GM18507 (cell line): ENCODE data around the gene PHOSPHO1.

ENCODE experiments used
- DNase-seq: peaks from one replicate; pipeline ENCODE4 v3.0.0; 2011; ENCODE audit warnings: low read depth; ENCODE audit not compliant: insufficient read length; ENCODE audit errors: extremely low spot score
- FAIRE-seq: peaks from 2 replicates; lab custom pipeline; 2011; peaks lifted over from hg19 to GRCh38; lab: Jason Lieb, UNC

PHOSPHO1 gene

DNA sequence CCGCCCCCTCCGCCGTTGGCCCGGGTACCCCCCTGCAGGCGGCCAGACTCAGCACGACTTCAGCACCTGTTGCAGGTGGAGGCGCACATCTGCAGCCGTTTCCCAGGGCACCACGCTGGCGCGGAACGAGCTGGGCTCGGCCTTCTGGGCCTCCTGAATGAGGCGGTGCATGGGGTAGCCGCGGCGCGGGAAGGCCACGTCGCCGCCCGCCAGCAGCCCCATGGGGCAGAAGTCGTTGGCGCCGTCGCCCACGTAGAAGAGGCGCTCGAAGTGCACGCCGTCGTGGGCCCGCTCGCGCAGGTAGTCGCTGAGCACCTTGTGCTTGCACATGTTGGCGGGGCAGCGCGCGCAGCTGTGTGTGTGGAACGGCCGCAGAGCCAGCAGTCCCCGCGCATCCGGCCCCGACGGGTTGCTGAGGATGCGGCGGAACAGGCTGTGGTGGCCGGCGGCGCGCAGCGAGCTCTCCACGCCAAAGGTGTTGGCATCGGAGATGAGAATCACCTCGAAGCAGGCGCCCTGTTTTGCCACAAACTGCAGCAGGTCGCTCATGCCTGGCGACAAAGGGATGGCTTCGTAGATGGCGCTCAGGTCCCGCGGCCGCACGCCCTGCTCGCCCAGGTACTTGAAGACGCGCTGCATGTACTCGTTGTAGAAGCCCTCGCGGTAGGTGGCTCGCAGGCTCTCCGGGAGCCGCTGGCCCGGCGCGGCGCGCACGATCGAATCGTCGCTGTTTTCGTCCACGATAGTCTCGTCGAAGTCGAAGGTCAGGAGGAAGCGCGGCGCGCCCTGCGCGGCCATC lies 6.2 kb downstream of the PHOSPHO1 start:
- DNase-seq (no peak), FAIRE-seq (no peak)

DNA sequence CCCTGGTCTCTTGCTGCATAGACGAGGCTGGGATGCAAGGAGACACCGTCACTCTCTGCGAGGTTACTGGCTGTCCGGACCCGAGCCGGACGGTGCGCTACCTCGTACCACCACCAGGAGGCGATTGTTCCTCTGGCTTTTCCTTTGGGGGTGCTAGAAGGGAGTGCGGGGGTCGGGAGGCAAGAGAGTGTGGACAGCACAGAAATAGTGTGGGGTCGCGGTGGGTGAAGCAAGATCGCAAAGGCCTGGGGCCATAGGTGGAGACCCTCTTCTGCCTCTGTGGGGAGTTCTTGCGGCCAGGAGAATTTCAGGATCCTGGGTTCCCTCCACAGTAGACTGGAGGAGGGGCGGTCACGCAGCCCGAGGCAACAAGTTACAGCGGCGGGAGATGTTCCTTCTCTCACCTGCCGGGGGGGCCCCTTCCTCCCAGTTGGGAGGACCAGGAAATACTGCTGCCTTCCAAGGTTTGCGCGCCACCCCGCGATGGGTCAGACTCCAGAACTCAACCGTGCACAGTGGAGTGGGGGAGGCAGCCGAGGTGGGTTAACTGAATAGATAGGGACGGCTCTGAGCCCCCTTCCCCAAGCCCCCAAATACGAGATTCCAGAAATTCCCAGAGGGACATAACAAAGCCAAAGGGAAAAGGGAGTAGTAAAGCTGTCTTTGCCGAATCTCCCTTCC lies 6.9 kb downstream of the PHOSPHO1 start:
- FAIRE-seq (peak; percentile 81), DNase-seq (no peak)

- FAIRE-seq (no peak), DNase-seq (no peak)
Measured at GRCh38 chr17:49223168-49223516, 7.4 kb downstream of the PHOSPHO1 start.

DNA sequence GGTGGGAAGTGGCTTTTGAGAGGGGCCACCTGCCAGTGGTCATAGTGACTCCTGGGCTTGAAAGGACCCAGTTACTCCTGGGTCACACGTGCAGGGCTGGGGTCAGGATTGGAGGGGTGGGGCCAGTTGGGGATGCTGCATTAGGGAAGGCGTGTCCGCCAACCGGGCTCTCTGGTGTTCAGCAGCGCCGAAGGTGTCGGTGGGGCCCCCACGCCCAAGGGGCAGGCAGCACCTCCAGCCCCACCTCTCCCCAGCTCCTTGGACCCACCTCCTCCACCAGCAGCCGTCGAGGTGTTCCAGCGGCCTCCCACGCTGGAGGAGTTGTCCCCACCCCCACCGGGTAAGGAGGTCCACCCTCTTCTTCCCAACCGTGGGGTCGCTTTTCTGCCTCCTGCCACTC lies 10.6 kb downstream of the PHOSPHO1 start:
- FAIRE-seq: no peak

GRCh38 chr17:49218941-49219913 lies 11.4 kb downstream of the PHOSPHO1 start:
- FAIRE-seq (peak; percentile 91), DNase-seq (no peak)

More for the DNA sequence above, 10.6 kb downstream of the PHOSPHO1 start:
- no peak for DNase-seq

GRCh38 chr17:49217651-49218413 lies 12.8 kb downstream of the PHOSPHO1 start:
- FAIRE-seq: peak; percentile 98
- DNase-seq: no peak

DNA sequence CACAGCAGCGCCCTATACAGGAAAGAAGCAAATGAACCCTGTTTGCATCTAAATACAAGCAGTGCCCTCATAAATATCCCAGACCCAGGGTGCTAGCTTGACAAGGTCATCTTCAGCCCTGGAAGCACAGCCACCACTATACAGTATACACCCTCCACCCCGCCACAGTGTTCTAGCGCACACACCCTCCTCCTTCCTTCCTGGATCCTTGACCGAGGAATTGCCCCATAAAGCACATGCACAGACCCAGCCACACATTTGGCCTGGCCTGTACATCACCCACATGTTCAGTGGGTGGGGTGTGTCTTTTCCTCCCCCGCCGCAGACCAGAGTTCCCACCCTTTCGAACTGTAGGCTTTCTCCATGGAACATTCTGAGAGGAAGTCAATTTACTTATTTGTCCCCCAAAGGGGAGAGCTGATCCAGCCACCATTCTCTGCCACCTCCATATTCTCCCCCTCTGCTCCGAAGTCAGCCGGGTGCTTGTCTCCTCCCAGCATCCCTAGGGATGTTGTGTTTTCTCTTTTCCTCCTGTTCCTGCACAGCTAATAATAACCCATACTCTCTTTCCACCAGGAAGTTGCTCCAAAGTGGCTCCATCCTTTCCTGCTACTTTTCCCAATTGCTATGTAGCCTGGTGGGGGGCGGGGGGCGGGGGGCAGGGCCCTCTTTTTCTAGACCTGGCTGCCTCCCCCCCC lies 13.5 kb downstream of the PHOSPHO1 start:
- FAIRE-seq: no peak
- DNase-seq: no peak

- no peak for DNase-seq
- no peak for FAIRE-seq
Measured at GRCh38 chr17:49216482-49216881, 14.1 kb downstream of the PHOSPHO1 start.

GRCh38 chr17:49214676-49215360 lies 15.8 kb downstream of the PHOSPHO1 start:
- DNase-seq (no peak), FAIRE-seq (peak; percentile 59)

DNA sequence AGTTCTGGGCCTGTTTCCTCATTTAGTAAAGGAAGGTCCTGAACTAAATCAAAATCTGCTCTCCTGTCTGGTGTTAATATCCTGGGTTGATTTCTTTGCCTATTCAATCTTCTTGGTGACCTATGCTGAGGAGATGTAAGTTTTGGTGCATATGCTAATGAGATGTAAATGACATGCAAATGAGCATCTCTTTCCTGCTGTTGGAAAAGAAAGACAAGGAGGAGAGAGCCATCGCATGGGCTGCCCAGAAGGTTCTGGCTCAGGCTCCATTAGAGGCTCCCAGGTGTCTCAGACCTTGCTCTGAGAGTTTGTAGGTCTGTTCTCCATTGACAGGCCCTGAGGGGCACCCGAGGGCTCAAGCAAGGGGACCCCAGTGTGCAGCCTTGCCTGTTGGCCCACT lies 16.7 kb downstream of the PHOSPHO1 start:
- DNase-seq (no peak), FAIRE-seq (no peak)

DNA sequence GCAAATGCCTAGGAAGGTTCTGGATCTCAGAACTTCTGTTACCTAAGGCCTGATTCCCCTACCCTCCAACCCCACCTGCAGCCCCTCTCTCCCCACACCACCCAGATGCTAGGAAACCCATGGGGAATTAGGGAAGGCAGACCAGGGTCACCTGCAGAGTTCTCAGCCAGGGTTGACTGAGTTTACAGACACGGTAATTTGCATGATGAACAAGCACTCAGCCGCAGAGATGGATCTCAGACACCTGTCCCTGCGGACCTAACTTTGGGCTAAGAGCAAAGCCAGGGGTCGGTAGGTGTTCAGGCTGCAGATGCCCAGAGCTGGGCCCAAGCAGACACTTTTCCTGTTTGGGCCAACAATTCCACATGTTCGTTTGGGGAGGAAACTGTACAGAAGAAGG lies 17.2 kb downstream of the PHOSPHO1 start:
- FAIRE-seq: peak; percentile 95
- DNase-seq: no peak

DNA sequence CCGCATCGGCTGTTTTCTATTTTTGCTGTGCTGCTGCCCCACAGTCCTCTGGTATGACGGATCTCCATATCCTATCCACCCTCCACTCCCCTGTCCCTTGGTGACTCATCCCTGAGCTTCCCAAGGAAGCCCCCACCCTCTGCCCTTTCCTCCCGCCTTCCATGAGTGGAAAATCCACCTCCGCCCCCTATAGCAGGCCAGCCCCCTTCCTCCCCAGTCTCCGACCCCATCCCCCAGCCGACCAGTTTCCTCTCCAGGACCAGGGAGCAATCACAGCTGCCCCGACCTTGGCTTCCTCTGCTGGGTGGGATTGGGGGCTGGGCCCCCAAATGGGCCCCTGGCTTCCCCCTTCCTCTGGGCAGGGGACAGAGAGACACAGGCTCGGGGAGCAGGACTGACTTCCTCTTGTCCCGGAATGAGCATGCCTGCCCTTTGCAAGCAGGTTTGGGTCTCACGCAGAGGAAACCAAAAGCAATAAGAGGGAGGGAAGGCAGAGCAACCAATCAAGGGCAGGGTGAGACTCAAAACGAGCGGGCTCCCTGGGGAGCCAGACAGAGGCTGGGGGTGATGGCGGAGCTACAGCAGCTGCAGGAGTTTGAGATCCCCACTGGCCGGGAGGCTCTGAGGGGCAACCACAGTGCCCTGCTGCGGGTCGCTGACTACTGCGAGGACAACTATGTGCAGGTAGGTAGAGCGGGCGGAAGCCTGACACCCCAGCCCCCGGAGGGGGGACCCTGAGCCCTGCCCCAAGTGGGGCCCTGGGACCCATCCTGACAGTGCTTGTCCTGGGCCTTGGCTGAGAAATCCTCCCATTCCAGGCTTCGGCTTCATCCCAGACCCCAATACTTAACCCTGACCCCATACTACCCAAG lies 20.2 kb downstream of the PHOSPHO1 start, which contains the start of the genes ABI3 and GNGT2:
TSS of gene ABI3 (plus strand) at position 550 of the 872 bp plus-strand sequence. CDS start at position 568, 18 bp downstream.
TSS of gene GNGT2 (minus strand) at position 417 of the 872 bp plus-strand sequence. CDS start 3,152 bp downstream, outside the sequence.
- FAIRE-seq (peak; percentile 98), DNase-seq (peak; percentile 87)

GRCh38 chr17:49209061-49209571 lies 21.5 kb downstream of the PHOSPHO1 start:
- DNase-seq (no peak), FAIRE-seq (no peak)

DNA sequence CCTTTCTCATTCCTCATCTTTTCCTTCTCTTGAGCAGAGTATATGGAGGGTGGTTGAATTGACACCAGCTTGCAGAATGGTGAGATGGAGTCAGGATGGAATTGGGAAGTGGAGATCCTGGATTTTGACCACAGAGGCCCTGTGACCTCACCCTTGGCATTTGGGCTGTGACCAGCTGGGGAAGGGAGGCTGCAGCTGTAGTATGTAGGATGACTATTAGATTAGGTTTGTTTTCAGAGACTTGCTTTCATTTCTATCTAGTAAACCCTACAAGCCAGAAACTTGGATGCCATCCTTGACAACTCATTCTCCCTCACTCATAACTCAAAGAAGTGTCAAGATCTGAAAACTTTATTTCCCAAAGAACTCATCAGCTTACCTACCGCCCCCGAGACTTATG lies 26.1 kb downstream of the PHOSPHO1 start:
- no peak for FAIRE-seq
- no peak for DNase-seq

DNA sequence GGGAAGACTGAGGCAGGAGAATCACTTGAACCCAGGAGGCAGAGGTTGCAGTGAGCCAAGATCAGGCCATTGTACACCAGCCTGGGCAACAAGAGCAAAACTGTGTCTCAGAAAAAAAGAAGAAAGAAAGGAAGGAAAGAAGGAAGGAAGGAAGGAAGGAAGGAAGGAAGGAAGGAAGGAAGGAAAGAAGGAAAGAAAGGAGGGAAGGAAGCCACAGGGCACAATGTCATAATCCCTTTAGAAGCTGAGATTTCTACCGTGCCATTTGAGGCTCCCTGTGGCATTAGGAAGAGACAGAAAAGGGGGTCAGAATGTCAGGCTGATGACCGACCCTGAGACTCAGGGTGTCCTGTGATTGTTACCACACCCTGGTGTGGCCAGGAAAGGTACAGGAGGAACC lies 26.8 kb downstream of the PHOSPHO1 start:
- FAIRE-seq (no peak), DNase-seq (no peak)

DNA sequence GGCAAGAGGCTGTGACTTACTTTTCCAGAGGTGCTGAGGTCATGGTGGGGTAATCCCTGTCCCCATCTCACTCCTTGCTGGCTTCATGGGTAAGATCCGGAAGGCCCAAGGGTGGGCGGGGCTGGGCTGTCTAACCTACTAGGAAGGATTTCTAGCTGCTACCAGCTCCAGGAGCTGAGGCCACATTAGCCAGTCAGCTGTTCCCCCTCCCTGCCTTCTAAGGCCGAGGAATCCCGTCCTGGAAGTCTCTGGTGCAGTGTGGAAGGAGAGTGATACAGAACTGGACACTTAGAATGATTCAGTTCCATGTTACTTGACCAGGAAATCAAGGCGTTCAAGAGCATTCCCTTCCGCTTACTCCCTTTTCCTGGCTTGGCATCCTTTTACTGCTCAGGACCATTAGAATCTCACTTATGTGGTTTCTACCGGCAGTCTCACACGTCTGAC lies 29.1 kb downstream of the PHOSPHO1 start:
- DNase-seq (no peak), FAIRE-seq (no peak)
